NCI-H2029 (cell line): Measurements from ENCODE around the gene PCNA.
"Not testable (repeated sequence)": the region's sequence is repeated elsewhere in the genome, so short reads cannot be mapped to it uniquely, and the experiment has no call there.

Source experiments
- DNase-seq: peaks from one replicate; lab custom pipeline; 2025; lab: John Stamatoyannopoulos, UW

Gene PCNA

DNA sequence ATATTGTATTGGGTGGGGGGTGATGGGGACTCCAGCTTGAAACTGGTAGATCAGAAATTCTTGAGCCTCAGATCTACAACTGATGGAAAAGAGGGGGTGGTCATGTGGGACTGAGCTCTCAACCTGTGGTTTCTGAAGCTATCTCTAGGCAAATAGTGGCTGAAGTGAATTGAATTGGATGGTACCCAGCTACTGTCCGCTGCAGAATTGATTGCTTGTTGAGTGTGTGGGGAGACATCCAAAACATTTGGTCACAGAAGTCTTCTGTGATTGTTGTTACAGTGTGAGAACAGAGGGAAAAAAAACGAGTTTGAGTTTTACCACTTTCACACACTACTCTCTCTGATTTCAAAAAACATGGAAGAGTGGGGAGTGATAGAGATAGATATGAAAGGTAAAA lies 21.9 kb upstream of the PCNA start:
- DNase-seq, result no peak

GRCh38 chr20:5140195-5140594 lies 20.4 kb upstream of the PCNA start:
- DNase-seq, result no peak

GRCh38 chr20:5136096-5136495 lies 16.3 kb upstream of the PCNA start:
- DNase-seq, result no peak

GRCh38 chr20:5135363-5136012 lies 15.7 kb upstream of the PCNA start:
- DNase-seq, result no peak

GRCh38 chr20:5133998-5134397 lies 14.2 kb upstream of the PCNA start:
- no peak for DNase-seq

- DNase-seq, result no peak
These were observed 11.7 kb upstream of the PCNA start for GRCh38 chr20:5131502-5131901.

GRCh38 chr20:5128886-5129285 lies 9.1 kb upstream of the PCNA start:
- DNase-seq, result no peak

DNA sequence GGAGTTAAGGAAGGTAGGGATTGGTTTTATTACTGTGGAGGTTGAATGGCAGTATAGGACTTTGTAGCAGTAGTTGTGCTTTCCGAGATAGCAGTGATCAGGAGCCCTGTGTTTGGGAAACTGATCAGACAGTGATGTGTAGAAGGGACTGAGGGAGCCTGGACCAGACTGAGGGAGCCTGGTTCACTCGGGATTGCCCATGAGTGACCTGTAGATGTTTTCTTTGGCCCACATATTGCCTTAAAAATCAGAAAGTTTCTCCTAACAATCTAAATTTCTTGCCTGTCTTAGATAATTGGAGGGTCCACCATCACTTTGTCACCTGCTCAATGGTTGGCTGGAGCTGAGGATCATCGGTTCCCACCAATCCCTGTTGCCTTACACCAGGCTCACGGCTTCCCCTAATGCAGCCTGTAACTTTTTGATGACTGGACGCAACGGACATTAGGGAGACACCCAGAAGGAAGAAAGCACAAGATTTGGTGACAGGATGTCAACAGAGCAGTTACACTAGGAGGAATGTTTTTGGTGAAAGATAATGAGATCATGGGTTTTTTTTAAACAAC lies 8.2 kb upstream of the PCNA start:
- DNase-seq, result no peak

GRCh38 chr20:5127204-5127858 lies 7.6 kb upstream of the PCNA start:
- DNase-seq, result peak; percentile 61

DNA sequence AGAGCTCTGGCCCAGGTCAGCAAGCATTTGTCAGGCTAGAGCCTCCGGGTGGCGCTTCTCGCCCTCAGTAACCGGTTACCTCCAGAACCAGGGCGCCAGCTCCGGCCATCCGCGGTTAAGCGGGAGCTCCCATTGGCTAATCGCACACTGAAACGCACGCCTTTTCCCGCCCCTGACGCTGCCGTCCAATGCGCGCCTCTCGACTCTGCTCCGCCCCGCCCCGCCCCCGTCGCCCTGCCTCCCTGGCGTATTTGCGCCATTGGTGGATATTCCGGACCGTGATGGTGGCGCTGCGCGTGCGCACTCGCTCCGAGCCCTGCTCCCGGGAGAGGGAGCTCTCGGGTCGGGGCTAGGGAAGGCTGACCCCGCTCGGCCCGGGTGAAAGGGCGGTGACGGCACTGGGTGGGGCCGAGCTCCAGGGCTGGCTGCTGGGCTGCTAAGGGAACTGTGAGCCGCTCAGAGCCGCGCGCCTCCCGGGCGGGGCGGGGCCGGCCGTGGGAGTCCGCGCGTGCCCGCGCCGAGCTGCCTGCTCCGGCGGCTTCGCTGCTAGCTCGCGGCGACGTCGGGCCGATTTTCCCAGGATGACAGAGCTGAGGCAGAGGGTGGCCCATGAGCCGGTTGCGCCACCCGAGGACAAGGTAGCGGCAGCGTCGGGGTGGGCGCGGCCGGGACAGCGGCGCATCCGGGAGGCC lies 6.9 kb upstream of the PCNA start, which contains the start of gene CDS2:
CDS2 (plus strand) TSS at position 497 of the 692 bp plus-strand sequence; CDS start at position 582, 85 bp downstream.
- DNase-seq, result peak; percentile 99

DNA sequence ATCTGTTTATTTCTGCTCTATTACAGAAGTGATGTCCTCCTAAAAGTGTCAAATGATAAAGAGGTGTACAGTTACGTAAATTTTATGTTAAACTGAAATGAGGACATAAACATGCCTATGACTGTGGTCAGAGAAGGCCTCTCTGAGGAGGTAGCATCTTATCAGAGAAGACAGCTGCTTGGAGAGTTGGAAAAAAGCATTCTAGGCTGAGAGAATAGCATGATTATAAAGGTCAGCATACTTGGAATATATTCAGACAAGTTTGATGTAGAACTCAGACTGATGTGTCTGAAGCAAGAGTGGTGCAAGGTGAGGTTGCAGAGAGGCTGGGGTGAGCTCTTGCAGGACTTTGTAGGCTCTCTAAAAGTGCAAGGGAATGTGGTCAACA lies 3.1 kb upstream of the PCNA start:
- no peak for DNase-seq

DNA sequence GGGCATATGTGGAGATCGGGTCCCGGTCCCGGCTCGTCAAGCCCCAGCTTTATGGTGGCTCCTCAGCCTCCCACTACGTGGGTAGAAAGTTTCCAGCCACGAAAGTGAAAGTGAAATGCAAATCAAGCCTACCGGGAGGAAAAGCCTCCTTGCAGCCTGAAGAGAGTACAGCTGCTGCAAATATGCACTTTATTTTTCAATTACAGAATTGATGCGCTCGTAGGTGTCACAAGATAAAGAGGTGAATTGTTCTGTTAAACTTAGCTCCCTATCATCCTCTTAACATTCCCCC lies 373 bp upstream of the PCNA start:
- DNase-seq, result no peak

DNA sequence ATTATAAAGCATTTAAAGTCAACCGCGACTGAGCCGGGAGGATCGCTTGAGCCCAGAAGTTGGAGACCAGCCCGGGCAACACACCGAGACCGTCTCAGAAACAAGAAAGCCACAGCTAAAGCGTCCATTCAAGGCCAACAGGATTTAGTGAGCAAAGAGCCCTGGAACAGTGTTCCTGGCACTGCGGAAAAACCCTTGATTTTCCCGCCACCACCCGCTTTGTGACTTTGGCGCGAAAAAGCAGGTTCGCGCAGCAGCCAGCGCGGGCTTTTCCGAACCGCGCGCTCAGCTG lies 669 bp downstream of the PCNA start:
- no peak for DNase-seq

DNA sequence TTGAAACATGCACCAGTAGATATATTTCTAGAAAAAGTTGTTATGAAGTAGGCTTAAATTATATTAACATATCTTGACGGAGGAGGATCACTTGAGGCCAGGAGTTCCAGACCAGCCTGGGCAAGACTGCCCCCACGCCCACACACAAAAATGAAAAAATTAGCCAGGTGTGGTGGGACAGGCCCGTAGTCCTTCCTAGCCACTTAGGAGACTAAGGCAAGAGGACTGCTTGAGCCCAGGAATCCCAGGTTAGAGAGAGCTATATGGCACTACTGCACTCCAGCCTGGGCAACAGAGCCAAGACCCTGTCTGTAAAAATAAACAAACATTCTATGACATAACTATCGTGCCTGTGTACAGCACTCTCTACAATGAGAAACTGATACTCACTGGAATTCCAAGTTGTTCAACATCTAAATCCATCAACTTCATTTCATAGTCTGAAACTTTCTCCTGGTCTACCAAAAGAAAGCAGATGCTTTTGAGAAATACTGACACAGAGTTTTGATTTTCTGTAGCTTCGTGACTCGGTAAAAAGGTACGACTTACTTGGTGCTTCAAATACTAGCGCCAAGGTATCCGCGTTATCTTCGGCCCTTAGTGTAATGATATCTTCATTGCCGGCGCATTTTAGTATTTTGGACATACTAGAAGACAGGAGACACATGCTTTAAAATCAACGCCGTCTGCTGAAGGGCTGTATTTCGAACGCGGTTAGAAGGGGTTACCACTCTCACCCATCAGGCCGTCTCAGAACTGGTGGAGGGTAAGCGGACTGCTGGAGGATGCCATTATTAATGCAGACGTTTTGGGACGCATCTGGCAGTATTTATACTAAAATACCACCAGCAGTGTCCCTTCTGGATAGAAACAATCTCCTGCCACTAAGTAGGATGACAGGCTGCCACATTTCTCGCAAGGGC lies 1.3 kb downstream of the PCNA start:
- DNase-seq, result no peak

GRCh38 chr20:5116875-5117274 lies 2.9 kb downstream of the PCNA start:
- no peak for DNase-seq

- no peak for DNase-seq
These were observed 5.4 kb downstream of the PCNA start for GRCh38 chr20:5114403-5114802.

- DNase-seq, result no peak
These were observed 6.2 kb downstream of the PCNA start for GRCh38 chr20:5113615-5113986.

- DNase-seq, result no peak
These were observed 10.5 kb downstream of the PCNA start for GRCh38 chr20:5109276-5109675.

GRCh38 chr20:5104479-5104878 lies 15.3 kb downstream of the PCNA start:
- DNase-seq, result no peak

GRCh38 chr20:5100684-5101347 lies 18.9 kb downstream of the PCNA start:
- DNase-seq, result peak; percentile 29

DNA sequence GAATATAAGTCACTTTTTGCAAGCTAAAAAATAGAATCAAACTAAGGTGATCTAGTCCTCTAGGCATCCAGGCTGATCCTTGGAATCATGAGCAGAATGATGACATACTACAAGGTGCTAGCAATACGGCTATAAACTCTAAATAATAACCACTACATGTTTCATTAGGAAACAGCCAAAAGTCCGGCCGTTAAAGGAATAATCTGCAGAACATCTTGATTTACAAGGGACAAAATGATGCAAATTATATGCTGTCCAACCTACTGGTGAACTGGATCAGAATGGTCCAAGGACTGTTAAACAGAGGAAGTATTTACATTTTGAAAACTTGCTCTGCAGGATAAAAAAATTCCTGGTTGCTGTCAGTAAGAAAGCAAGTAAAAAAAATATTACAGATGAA lies 19.8 kb downstream of the PCNA start:
- not testable (repeated sequence) for DNase-seq

DNA sequence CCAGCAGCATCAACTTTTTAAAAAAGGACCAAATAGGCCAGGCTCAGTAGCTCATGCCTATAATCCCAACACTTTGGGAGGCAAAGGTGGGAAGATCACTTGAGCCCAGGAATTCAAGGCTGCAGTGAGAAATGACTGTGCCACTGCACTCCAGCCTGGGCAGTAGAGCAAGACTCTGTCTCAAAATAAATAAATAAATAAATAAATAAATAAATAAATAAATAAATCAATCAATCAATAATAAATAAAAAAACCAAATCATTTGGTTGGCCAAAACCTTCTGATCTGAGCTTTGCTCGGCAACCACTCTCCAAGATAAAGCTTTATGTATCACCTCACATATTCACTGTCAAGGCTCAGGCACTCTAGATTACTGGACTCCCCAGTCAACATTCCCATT lies 20.7 kb downstream of the PCNA start:
- not testable (repeated sequence) for DNase-seq
